K562 (cell line): Measurements from ENCODE around the gene TMEM63C. TPM values are rescaled to one million over a fixed set of nuclear protein-coding genes. Genes with fewer than 3 reads are reported as not detected.

ENCODE experiments used
- ATAC-seq: fragments of 200-7000 bp; cut with Tn5 transposase; 3 replicates; pipeline ENCODE4 v1.9.1; 2020; ENCODE audit warnings: moderate library complexity
- BruUV-seq: library from RNA; stranded (reverse); fragments of 400-500 nt; replicated peaks from 2 replicates; lab custom pipeline; 2021; lab: Mats Ljungman, UMichigan
- CTCF ChIA-PET: fragments of 300-600 bp; formaldehyde crosslinking; extraction: SDS; loops from one replicate; lab custom pipeline; 2021; ENCODE audit warnings: low intra/inter-chr PET ratio; lab: Yijun Ruan, JAX
- POLR2A ChIA-PET: fragments of 300-600, 350-650 bp; sonication (Branson Sonifier 250); formaldehyde crosslinking; extraction: SDS; loops from one replicate; lab custom pipeline; 2021; ENCODE audit warnings: antibody characterized with exemption, inconsistent platforms; lab: Yijun Ruan, JAX
- DNase-seq, 4 experiments: peaks; one replicate each; pipeline versions ENCODE4 v3.0.0 to v3.0.0-alpha.2; 2011 to 2018; ENCODE audit warnings: low spot score in 3 of 4, mixed read lengths in 3 of 4; ENCODE audit errors: extremely low read depth in 1 of 4
- FAIRE-seq: peaks from 2 replicates; lab custom pipeline; 2011; peaks lifted over from hg19 to GRCh38; lab: Jason Lieb, UNC
- H2AFZ ChIP-seq: 2 replicates; pipeline ENCODE4 v1.6.0; 2011; ENCODE audit warnings: low read depth, low read length, control low read depth, inconsistent platforms
- H3K27ac ChIP-seq: fragments of 200-600 bp; 3 replicates; pipeline ENCODE4 v1.8.0; 2011; ENCODE audit warnings: low read depth, mild to moderate bottlenecking, control low read depth, inconsistent platforms, low read length, moderate library complexity, mixed read lengths; ENCODE audit errors: extremely low read depth
- H3K27me3 ChIP-seq, 2 experiments: fragments of 300-600 bp in 1 of 2; 2 replicates in 1 of 2; 3 replicates in 1 of 2; pipeline versions ENCODE4 v1.6.0 to v1.8.0; 2011; ENCODE audit warnings: inconsistent platforms in 2 of 2, low read length in 2 of 2, mild to moderate bottlenecking in 1 of 2, mixed read lengths in 1 of 2, moderate library complexity in 1 of 2; ENCODE audit not compliant: control insufficient read depth in 2 of 2, insufficient read depth in 2 of 2
- H3K36me3 ChIP-seq: fragments of 300-600 bp; 3 replicates; pipeline ENCODE4 v1.8.0; 2011; ENCODE audit warnings: mild to moderate bottlenecking, low read length, inconsistent platforms; ENCODE audit not compliant: control insufficient read depth, insufficient read depth
- H3K4me1 ChIP-seq, 2 experiments: fragments of 200-600 bp in 1 of 2; replicated peaks in 1 of 2; 2 replicates in 1 of 2; 3 replicates in 1 of 2; pipeline versions ENCODE4 v1.5.1 to v1.8.0; 2011; ENCODE audit warnings: inconsistent platforms in 2 of 2, low read length in 2 of 2, mild to moderate bottlenecking in 1 of 2, mixed read lengths in 1 of 2, moderate library complexity in 1 of 2; ENCODE audit not compliant: control insufficient read depth in 2 of 2, insufficient read depth in 2 of 2
- H3K4me2 ChIP-seq: 2 replicates; pipeline ENCODE4 v1.6.1; 2011; ENCODE audit warnings: low read length, control low read depth, inconsistent platforms, mixed read lengths; ENCODE audit not compliant: insufficient read depth
- H3K4me3 ChIP-seq: fragments of 200-600 bp; sonication (generic), shearing (Covaris generic); 2 replicates; pipeline ENCODE4 v1.5.1; 2016; ENCODE audit warnings: control low read depth, inconsistent platforms
- H3K79me2 ChIP-seq: fragments of 200-600 bp; 3 replicates; pipeline ENCODE4 v1.8.0; 2011; ENCODE audit warnings: low read length, inconsistent platforms; ENCODE audit not compliant: control insufficient read depth, insufficient read depth
- H3K9ac ChIP-seq, 2 experiments: 2 replicates each; pipeline versions ENCODE4 v1.6.0 to v1.6.1; 2011; ENCODE audit warnings: low read depth in 2 of 2, low read length in 2 of 2, control low read depth in 1 of 2, inconsistent platforms in 1 of 2, mild to moderate bottlenecking in 1 of 2, mixed read lengths in 1 of 2; ENCODE audit not compliant: insufficient read depth in 1 of 2
- H3K9me1 ChIP-seq: one replicate; pipeline ENCODE4 v1.6.0; 2011; ENCODE audit warnings: inconsistent platforms, mild to moderate bottlenecking, low read length, moderate library complexity; ENCODE audit not compliant: control insufficient read depth, insufficient read depth
- H3K9me3 ChIP-seq: replicated peaks from 2 replicates; pipeline ENCODE4 v1.5.1; 2011; ENCODE audit warnings: low read depth, low read length, inconsistent platforms; ENCODE audit not compliant: control insufficient read depth, insufficient read depth
- H4K20me1 ChIP-seq: replicated peaks from 2 replicates; pipeline ENCODE4 v1.6.1; 2011; ENCODE audit warnings: low read length, inconsistent platforms, mixed read lengths; ENCODE audit not compliant: control insufficient read depth, insufficient read depth
- CREB1 ChIP-seq, 2 experiments: sonication (generic) in 1 of 2; formaldehyde crosslinking in 1 of 2; IDR thresholded peaks; 2 replicates each; pipeline versions ENCODE4 v1.6.1 to v1.8.0; 2012 to 2022; ENCODE audit warnings: inconsistent platforms in 1 of 2, mild to moderate bottlenecking in 1 of 2, missing genetic modification reagents in 1 of 2, moderate library complexity in 1 of 2
- E2F3 ChIP-seq: fragments of 250-450 bp; sonication (Bioruptor Pico); IDR thresholded peaks from 2 replicates; pipeline ENCODE4 v1.4.0; 2020; ENCODE audit warnings: mild to moderate bottlenecking
- ETS2 ChIP-seq: IDR thresholded peaks from 2 replicates; pipeline ENCODE4 v1.6.1; 2016; ENCODE audit warnings: borderline replicate concordance, missing genetic modification characterization, mild to moderate bottlenecking, moderate library complexity, missing compliant biosample characterization; ENCODE audit not compliant: poor library complexity, severe bottlenecking
- GABPA ChIP-seq: fragments of 200-800 bp; sonication (Bioruptor generic); conservative IDR thresholded peaks from 2 replicates; pipeline ENCODE4 v1.6.1; 2016; ENCODE audit warnings: low read depth, missing genetic modification characterization, missing compliant biosample characterization
- GTF2E2 ChIP-seq: fragments of 200-800 bp; sonication (Bioruptor generic); IDR thresholded peaks from 2 replicates; pipeline ENCODE4 v1.6.1; 2016; ENCODE audit warnings: missing genetic modification characterization, missing compliant biosample characterization
- KLF1 ChIP-seq: fragments of 450-650 bp; IDR thresholded peaks from 2 replicates; pipeline ENCODE4 v1.6.1; 2016; ENCODE audit warnings: missing genetic modification characterization, missing compliant biosample characterization
- NFRKB ChIP-seq: fragments of 450-650 bp; IDR thresholded peaks from 2 replicates; pipeline ENCODE4 v1.6.1; 2016; ENCODE audit warnings: low read depth
- PHB ChIP-seq: fragments of 250-450 bp; sonication (Bioruptor Pico); IDR thresholded peaks from 2 replicates; pipeline ENCODE4 v1.5.0; 2021
- PML ChIP-seq: IDR thresholded peaks from 2 replicates; pipeline ENCODE4 v1.6.1; 2012; ENCODE audit warnings: low read length, inconsistent platforms
- POLR2A ChIP-seq: fragments of 450-650 bp; conservative IDR thresholded peaks from 2 replicates; pipeline ENCODE4 v1.6.1; 2016
- SREBF2 ChIP-seq: sonication (generic); formaldehyde crosslinking; IDR thresholded peaks from 2 replicates; pipeline ENCODE4 v1.4.0; 2020; ENCODE audit warnings: mild to moderate bottlenecking, missing genetic modification reagents
- TAF9B ChIP-seq: fragments of 450-650 bp; IDR thresholded peaks from 2 replicates; pipeline ENCODE4 v1.6.1; 2018; ENCODE audit warnings: mild to moderate bottlenecking; ENCODE audit not compliant: partially characterized antibody
- TEAD1 ChIP-seq, 2 experiments: fragments of 450-650 bp in 1 of 2; sonication (generic) in 1 of 2; formaldehyde crosslinking; IDR thresholded peaks; 2 replicates each; pipeline versions ENCODE4 v1.4.0 to v1.8.0; 2020 to 2022; ENCODE audit warnings: mild to moderate bottlenecking in 2 of 2, missing genetic modification reagents in 1 of 2
- YBX1 ChIP-seq: fragments of 450-650 bp; IDR thresholded peaks from 2 replicates; pipeline ENCODE4 v1.7.1; 2016; ENCODE audit warnings: mild to moderate bottlenecking
- ZNF197 ChIP-seq: fragments of 200-800 bp; sonication (Bioruptor generic); IDR thresholded peaks from 2 replicates; pipeline ENCODE4 v1.6.1; 2016; ENCODE audit warnings: low read depth, missing genetic modification characterization, missing compliant biosample characterization
- WGBS: fragments of 100-300 bp; shearing (Covaris generic); methylation state at CpG from one replicate; pipeline ENCODE4 v1.1.6; 2016; ENCODE audit warnings: low coverage, mixed read lengths; ENCODE audit not compliant: insufficient coverage; ENCODE audit errors: missing lambda C conversion rate; 5-methylcytosine and 5-hydroxymethylcytosine counted together
- in situ Hi-C: fragments of 300-500 bp; cut with MboI; formaldehyde crosslinking; loops from 4 replicates; pipeline ENCODE4 v1.15.0; 2018; ENCODE audit warnings: inconsistent platforms, mixed read lengths
- intact Hi-C: fragments of 100-400 bp; cut with micrococcal nuclease; formaldehyde crosslinking; loops from 2 replicates; pipeline ENCODE4 v1.14.2; 2022
- polyA plus RNA-seq, 8 experiments: library from polyadenylated mRNA; depleted of rRNA in 4 of 8; stranded (reverse) in 5 of 8; unstranded in 3 of 8; fragments of >200 nt; fragmentation: Nextera tagmentation in 2 of 8; fragmentation: Illumina TruSeq in 1 of 8; extraction: Ambion mirVana in 2 of 8; extraction: Trizol in 1 of 8; gene quantifications; 2 replicates each; pipeline versions ENCODE4 v1.2.1 to v1.2.3, GENCODE V29; 2011 to 2014; ENCODE audit warnings: inconsistent platforms in 1 of 8, missing spikeins in 1 of 8
- total RNA-seq, 7 experiments: library from RNA; depleted of rRNA in 6 of 7; stranded (reverse); fragments of >200 nt in 6 of 7; fragmentation: Illumina TruSeq in 2 of 7; extraction: Trizol in 2 of 7; gene quantifications; 2 replicates each; pipeline versions ENCODE4 v1.2.1 to v1.2.3, GENCODE V29; 2011 to 2021; ENCODE audit warnings: low replicate concordance in 1 of 7
- TF ChIP-seq, protein P1 (sequence below): fragments of 450-650 bp; formaldehyde crosslinking; IDR thresholded peaks from 2 replicates; pipeline ENCODE4 v1.4.0; 2022; ENCODE audit warnings: mild to moderate bottlenecking, moderate library complexity
- TF ChIP-seq, protein P2 (sequence below): sonication (generic); formaldehyde crosslinking; IDR thresholded peaks from 2 replicates; pipeline ENCODE4 v1.8.1; 2023; ENCODE audit warnings: missing genetic modification reagents, mild to moderate bottlenecking, borderline replicate concordance

The TMEM63C gene
- total and polyA plus RNA-seq, 9 of the 15 experiments (the other 6 are each of a cell fraction or from before 2014, with no cell fraction given) = 0.07 TPM; not detected in 8

DNA sequence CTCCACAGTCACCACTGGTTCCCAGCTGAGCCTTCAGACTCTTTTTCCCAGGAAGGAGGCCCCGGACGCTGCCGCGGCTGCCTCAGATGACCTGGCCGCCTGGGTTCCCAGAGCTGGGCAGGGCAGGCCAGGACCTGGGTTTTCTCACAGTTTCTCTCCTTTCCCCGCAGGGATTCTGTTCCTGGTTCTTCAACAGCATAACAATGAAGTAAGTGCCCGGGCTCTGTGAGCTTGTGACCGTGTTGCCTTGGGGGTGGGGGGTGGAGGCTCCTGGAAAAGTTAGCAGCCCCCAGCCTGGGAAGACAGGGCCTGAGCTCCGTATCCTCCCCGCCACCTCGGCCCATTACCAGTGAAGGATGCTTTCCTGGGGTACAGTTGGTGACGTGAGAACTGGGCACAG is 43.7 kb downstream of the TMEM63C start (continued):
- TF ChIP-seq, protein P1, sequence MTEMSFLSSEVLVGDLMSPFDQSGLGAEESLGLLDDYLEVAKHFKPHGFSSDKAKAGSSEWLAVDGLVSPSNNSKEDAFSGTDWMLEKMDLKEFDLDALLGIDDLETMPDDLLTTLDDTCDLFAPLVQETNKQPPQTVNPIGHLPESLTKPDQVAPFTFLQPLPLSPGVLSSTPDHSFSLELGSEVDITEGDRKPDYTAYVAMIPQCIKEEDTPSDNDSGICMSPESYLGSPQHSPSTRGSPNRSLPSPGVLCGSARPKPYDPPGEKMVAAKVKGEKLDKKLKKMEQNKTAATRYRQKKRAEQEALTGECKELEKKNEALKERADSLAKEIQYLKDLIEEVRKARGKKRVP (CRISPR knock-in tag) = no peak
- no peak for TF ChIP-seq POLR2A
- TF ChIP-seq YBX1 = no peak

DNA sequence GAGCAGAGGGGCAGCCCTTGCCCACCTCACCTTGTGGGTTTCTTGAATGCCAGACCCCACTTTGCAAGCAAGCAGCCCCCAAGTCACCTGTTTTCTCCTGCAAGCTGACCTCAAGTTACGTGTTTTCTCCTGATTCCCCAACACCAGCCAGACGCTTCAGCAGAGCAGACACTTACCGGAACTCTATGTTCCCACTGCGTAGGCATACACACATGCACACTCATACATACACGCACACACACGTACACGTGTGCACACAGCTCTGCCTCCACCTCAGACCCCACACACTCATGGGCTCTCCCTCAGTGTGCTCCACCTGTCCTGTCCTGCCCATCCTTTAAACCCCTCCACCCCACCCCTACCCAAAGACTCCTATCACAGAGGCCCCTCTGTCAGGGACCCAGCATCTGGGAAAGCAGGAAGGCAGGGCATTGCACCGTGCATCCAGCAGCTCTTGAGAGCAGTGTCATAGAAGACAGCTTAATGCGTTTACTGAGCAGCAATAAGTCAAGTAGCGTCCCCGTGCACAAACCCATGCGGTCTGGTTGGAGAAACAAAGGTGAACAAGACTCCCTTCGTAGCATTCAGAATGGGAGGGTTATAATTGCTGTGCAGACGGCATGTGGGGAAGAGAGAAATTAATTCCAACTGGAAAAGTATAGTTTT is 44.4 kb downstream of the TMEM63C start:
- Histone ChIP-seq H3K27me3 (peaks cover 3 to 23% of the 10 kb centered on the region in 2 experiments; a peak in 4 of 5 replicates), H3K9me1 (no peaks in the 10 kb centered on the region), H3K4me1 (no peaks in the 10 kb centered on the region; a peak in 1 of 5 replicates), H3K9me3 (no peaks in the 10 kb centered on the region), H3K4me2 (no peak overlapping the region), H2AFZ (no peak overlapping the region), H4K20me1 (no peaks in the 10 kb centered on the region), H3K36me3 (no peaks in the 10 kb centered on the region), H3K4me3 (no peak overlapping the region), H3K9ac (no peak overlapping the region), H3K27ac (no peak overlapping the region), H3K79me2 (no peaks in the 10 kb centered on the region)
- TF ChIP-seq, protein P2, sequence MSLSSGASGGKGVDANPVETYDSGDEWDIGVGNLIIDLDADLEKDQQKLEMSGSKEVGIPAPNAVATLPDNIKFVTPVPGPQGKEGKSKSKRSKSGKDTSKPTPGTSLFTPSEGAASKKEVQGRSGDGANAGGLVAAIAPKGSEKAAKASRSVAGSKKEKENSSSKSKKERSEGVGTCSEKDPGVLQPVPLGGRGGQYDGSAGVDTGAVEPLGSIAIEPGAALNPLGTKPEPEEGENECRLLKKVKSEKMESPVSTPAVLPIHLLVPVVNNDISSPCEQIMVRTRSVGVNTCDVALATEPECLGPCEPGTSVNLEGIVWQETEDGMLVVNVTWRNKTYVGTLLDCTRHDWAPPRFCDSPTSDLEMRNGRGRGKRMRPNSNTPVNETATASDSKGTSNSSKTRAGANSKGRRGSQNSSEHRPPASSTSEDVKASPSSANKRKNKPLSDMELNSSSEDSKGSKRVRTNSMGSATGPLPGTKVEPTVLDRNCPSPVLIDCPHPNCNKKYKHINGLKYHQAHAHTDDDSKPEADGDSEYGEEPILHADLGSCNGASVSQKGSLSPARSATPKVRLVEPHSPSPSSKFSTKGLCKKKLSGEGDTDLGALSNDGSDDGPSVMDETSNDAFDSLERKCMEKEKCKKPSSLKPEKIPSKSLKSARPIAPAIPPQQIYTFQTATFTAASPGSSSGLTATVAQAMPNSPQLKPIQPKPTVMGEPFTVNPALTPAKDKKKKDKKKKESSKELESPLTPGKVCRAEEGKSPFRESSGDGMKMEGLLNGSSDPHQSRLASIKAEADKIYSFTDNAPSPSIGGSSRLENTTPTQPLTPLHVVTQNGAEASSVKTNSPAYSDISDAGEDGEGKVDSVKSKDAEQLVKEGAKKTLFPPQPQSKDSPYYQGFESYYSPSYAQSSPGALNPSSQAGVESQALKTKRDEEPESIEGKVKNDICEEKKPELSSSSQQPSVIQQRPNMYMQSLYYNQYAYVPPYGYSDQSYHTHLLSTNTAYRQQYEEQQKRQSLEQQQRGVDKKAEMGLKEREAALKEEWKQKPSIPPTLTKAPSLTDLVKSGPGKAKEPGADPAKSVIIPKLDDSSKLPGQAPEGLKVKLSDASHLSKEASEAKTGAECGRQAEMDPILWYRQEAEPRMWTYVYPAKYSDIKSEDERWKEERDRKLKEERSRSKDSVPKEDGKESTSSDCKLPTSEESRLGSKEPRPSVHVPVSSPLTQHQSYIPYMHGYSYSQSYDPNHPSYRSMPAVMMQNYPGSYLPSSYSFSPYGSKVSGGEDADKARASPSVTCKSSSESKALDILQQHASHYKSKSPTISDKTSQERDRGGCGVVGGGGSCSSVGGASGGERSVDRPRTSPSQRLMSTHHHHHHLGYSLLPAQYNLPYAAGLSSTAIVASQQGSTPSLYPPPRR = no peak
- TF ChIP-seq NFRKB = no peak
- no peak for TF ChIP-seq TAF9B
- TF ChIP-seq SREBF2 (CRISPR knock-in tag) = no peak
- no peak for TF ChIP-seq CREB1 (IDR thresholded peaks at IDR 0.05)
- TF ChIP-seq CREB1 (CRISPR knock-in tag; IDR thresholded peaks at IDR 0.05) = no peak
- TF ChIP-seq ZNF197 (CRISPR knock-in tag) = no peak
- TF ChIP-seq E2F3 (CRISPR knock-in tag) = no peak
- TF ChIP-seq TEAD1 (CRISPR knock-in tag; IDR thresholded peaks at IDR 0.05) = no peak
- TF ChIP-seq GTF2E2 (tag) = no peak
- no peak for TF ChIP-seq PHB (CRISPR knock-in tag)
- TF ChIP-seq PML = no peak
- TF ChIP-seq GABPA (tag) = no peak
- no peak for TF ChIP-seq KLF1 (tag)
- TF ChIP-seq ETS2 (tag) = no peak
- CTCF ChIA-PET = no interaction called here
- BruUV-seq = no TSS peak
- intact Hi-C loops (no loop called here), in situ Hi-C loops (no loop called here)
- POLR2A ChIA-PET = no interaction called here
- DNase-seq = no peak
- FAIRE-seq = no peak
- WGBS = 2% methylated on average over 14 of the region's 14 CpGs
- no peak for ATAC-seq
